ENCODE results near the gene LY6G6C. TPM values are rescaled to one million over a fixed set of nuclear protein-coding genes. Genes with fewer than 3 reads are reported as not detected.

The LY6G6C gene
- total and polyA plus RNA-seq, 2 of the 13 experiments (the other 11 are each of a cell fraction or from before 2014, with no cell fraction given): 0.15 TPM; not detected in 1

DNA sequence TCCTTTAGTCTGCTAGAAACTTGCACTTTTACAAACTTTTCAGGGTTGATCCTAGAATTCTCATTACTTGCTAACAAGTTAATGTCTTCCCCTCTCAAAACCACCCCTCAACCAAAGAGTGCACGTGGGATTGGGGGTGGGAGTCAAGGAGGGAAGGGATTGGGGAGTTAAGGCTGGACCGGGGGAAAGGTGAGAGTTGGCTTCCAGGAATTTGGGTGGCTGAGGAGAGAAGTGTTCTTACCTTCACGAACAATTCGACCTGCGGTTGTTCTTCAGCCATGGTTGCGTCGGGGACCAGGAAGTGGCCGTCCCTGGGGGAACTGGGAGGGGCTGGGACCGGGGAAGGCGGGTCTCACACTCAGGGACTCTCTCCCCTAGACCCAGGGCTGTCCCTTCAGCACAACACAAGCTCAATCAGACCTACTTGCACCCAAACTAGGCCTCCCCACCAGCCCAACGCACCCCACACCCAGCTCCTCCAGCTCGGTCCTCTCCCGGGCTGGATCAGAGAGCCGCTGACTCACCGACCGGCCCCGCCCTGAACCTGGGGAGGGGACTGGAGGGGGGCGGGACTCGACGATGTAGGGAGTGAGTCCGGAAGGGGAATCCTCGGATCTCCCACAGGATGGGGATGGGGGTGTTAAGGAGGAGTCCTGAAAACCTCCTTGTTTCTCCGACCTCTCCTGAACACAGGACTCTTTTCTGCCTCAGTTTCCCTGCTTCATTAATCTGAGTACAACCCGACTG lies 14.6 kb upstream of the LY6G6C start, which contains the start of gene CLIC1 (continued):
- TF ChIP-seq, protein P1, sequence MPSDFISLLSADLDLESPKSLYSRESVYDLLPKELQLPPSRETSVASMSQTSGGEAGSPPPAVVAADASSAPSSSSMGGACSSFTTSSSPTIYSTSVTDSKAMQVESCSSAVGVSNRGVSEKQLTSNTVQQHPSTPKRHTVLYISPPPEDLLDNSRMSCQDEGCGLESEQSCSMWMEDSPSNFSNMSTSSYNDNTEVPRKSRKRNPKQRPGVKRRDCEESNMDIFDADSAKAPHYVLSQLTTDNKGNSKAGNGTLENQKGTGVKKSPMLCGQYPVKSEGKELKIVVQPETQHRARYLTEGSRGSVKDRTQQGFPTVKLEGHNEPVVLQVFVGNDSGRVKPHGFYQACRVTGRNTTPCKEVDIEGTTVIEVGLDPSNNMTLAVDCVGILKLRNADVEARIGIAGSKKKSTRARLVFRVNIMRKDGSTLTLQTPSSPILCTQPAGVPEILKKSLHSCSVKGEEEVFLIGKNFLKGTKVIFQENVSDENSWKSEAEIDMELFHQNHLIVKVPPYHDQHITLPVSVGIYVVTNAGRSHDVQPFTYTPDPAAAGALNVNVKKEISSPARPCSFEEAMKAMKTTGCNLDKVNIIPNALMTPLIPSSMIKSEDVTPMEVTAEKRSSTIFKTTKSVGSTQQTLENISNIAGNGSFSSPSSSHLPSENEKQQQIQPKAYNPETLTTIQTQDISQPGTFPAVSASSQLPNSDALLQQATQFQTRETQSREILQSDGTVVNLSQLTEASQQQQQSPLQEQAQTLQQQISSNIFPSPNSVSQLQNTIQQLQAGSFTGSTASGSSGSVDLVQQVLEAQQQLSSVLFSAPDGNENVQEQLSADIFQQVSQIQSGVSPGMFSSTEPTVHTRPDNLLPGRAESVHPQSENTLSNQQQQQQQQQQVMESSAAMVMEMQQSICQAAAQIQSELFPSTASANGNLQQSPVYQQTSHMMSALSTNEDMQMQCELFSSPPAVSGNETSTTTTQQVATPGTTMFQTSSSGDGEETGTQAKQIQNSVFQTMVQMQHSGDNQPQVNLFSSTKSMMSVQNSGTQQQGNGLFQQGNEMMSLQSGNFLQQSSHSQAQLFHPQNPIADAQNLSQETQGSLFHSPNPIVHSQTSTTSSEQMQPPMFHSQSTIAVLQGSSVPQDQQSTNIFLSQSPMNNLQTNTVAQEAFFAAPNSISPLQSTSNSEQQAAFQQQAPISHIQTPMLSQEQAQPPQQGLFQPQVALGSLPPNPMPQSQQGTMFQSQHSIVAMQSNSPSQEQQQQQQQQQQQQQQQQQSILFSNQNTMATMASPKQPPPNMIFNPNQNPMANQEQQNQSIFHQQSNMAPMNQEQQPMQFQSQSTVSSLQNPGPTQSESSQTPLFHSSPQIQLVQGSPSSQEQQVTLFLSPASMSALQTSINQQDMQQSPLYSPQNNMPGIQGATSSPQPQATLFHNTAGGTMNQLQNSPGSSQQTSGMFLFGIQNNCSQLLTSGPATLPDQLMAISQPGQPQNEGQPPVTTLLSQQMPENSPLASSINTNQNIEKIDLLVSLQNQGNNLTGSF (CRISPR knock-in tag; IDR thresholded peaks at IDR 0.05): no peak
- no peak for TF ChIP-seq RNF2 (conservative IDR thresholded peaks at IDR 0.05; ENCODE audit: low read depth)
- no peak for TF ChIP-seq ZNF660 (CRISPR knock-in tag; IDR thresholded peaks at IDR 0.05; ENCODE audit: borderline replicate concordance, low read depth)
- TF ChIP-seq, protein P2, sequence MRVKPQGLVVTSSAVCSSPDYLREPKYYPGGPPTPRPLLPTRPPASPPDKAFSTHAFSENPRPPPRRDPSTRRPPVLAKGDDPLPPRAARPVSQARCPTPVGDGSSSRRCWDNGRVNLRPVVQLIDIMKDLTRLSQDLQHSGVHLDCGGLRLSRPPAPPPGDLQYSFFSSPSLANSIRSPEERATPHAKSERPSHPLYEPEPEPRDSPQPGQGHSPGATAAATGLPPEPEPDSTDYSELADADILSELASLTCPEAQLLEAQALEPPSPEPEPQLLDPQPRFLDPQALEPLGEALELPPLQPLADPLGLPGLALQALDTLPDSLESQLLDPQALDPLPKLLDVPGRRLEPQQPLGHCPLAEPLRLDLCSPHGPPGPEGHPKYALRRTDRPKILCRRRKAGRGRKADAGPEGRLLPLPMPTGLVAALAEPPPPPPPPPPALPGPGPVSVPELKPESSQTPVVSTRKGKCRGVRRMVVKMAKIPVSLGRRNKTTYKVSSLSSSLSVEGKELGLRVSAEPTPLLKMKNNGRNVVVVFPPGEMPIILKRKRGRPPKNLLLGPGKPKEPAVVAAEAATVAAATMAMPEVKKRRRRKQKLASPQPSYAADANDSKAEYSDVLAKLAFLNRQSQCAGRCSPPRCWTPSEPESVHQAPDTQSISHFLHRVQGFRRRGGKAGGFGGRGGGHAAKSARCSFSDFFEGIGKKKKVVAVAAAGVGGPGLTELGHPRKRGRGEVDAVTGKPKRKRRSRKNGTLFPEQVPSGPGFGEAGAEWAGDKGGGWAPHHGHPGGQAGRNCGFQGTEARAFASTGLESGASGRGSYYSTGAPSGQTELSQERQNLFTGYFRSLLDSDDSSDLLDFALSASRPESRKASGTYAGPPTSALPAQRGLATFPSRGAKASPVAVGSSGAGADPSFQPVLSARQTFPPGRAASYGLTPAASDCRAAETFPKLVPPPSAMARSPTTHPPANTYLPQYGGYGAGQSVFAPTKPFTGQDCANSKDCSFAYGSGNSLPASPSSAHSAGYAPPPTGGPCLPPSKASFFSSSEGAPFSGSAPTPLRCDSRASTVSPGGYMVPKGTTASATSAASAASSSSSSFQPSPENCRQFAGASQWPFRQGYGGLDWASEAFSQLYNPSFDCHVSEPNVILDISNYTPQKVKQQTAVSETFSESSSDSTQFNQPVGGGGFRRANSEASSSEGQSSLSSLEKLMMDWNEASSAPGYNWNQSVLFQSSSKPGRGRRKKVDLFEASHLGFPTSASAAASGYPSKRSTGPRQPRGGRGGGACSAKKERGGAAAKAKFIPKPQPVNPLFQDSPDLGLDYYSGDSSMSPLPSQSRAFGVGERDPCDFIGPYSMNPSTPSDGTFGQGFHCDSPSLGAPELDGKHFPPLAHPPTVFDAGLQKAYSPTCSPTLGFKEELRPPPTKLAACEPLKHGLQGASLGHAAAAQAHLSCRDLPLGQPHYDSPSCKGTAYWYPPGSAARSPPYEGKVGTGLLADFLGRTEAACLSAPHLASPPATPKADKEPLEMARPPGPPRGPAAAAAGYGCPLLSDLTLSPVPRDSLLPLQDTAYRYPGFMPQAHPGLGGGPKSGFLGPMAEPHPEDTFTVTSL (CRISPR knock-in tag; IDR thresholded peaks at IDR 0.05; ENCODE audit: borderline replicate concordance): 0 out of 2 replicates have a peak, but pooled peaks have one; percentile 21
- TF ChIP-seq ZBTB20 (CRISPR knock-in tag; IDR thresholded peaks at IDR 0.05; ENCODE audit: borderline replicate concordance, low read depth): peak; percentile 51; the same call in 1 of the 2 replicates
- TF ChIP-seq ZNF557 (CRISPR knock-in tag; IDR thresholded peaks at IDR 0.05): 0 out of 2 replicates have a peak, but pooled peaks have one; percentile 27
- peak; percentile 83; the same call in 1 of the 2 replicates for TF ChIP-seq NRL (CRISPR knock-in tag; IDR thresholded peaks at IDR 0.05; ENCODE audit: borderline replicate concordance)
- no peak for TF ChIP-seq ZNF530 (CRISPR knock-in tag; IDR thresholded peaks at IDR 0.05; ENCODE audit: low read depth)
- TF ChIP-seq KDM4B (CRISPR knock-in tag; IDR thresholded peaks at IDR 0.05): peak; percentile 82
- no peak for TF ChIP-seq ZNF737 (CRISPR knock-in tag; IDR thresholded peaks at IDR 0.05; ENCODE audit: borderline replicate concordance)
- no peak for TF ChIP-seq ARNT (IDR thresholded peaks at IDR 0.05)
- 0 out of 2 replicates have a peak, but pooled peaks have one; percentile 52 for TF ChIP-seq ZNF329 (CRISPR knock-in tag; IDR thresholded peaks at IDR 0.05; ENCODE audit: low read depth)
- TF ChIP-seq ZKSCAN8 (CRISPR knock-in tag; IDR thresholded peaks at IDR 0.05; ENCODE audit: borderline replicate concordance): no peak
- TF ChIP-seq SPEN (CRISPR knock-in tag; IDR thresholded peaks at IDR 0.05; ENCODE audit: low read depth): no peak
- no peak for TF ChIP-seq ZNF317 (CRISPR knock-in tag; IDR thresholded peaks at IDR 0.05)
- 0 out of 2 replicates have a peak, but pooled peaks have one; percentile 78 for TF ChIP-seq ZNF879 (CRISPR knock-in tag; IDR thresholded peaks at IDR 0.05)
- TF ChIP-seq, protein P3, sequence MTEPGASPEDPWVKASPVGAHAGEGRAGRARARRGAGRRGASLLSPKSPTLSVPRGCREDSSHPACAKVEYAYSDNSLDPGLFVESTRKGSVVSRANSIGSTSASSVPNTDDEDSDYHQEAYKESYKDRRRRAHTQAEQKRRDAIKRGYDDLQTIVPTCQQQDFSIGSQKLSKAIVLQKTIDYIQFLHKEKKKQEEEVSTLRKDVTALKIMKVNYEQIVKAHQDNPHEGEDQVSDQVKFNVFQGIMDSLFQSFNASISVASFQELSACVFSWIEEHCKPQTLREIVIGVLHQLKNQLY (CRISPR knock-in tag; IDR thresholded peaks at IDR 0.05): no peak

Data from HepG2 (cell line).